ENCODE data around the gene ACOX2. TPM values are rescaled to one million over a fixed set of nuclear protein-coding genes. Genes with fewer than 3 reads are reported as not detected.

The ACOX2 gene
- total RNA-seq, 1 experiment from 2014 or later: 3.8 TPM

- DNase-seq (ENCODE audit: low spot score): no peak
Measured at GRCh38 chr3:58474348-58474911, 62.6 kb downstream of the ACOX2 start.

- DNase-seq (ENCODE audit: low spot score): no peak
Measured at GRCh38 chr3:58473275-58473674, 63.7 kb downstream of the ACOX2 start.

GRCh38 chr3:58471025-58471887 is 65.7 kb downstream of the ACOX2 start:
- DNase-seq (ENCODE audit: low spot score): peak; percentile 92

- DNase-seq (ENCODE audit: low spot score): no peak
Measured at GRCh38 chr3:58470363-58471024, 66.5 kb downstream of the ACOX2 start.

GRCh38 chr3:58469096-58469495 is 67.9 kb downstream of the ACOX2 start:
- DNase-seq (ENCODE audit: low spot score): no peak

GRCh38 chr3:58466899-58467563 is 70.0 kb downstream of the ACOX2 start:
- no peak for DNase-seq (ENCODE audit: low spot score)

GRCh38 chr3:58464866-58465265 is 72.1 kb downstream of the ACOX2 start:
- DNase-seq (ENCODE audit: low spot score): no peak

- no peak for DNase-seq (ENCODE audit: low spot score)
Measured at GRCh38 chr3:58463942-58464271, 73.1 kb downstream of the ACOX2 start.

GRCh38 chr3:58463181-58463941 is 73.6 kb downstream of the ACOX2 start:
- peak; percentile 69 for DNase-seq (ENCODE audit: low spot score)

GRCh38 chr3:58462829-58463180 is 74.2 kb downstream of the ACOX2 start:
- DNase-seq (ENCODE audit: low spot score): no peak

- no peak for DNase-seq (ENCODE audit: low spot score)
Measured at GRCh38 chr3:58459160-58459559, 77.8 kb downstream of the ACOX2 start.

Other genes with a start within 250 kb of the ACOX2 start
- 6.2 and 12.0 TPM in 2 replicates for gene RPP14, start 230.9 kb downstream of the ACOX2 start, total RNA-seq (2014; rRNA removed; shearing (Covaris generic))
- 7.1 and 24.6 TPM in 2 replicates for gene HTD2, start 230.7 kb downstream of the ACOX2 start, total RNA-seq (2014; rRNA removed; shearing (Covaris generic))
- 41.7 and 48.8 TPM in 2 replicates for gene PXK, start 204.3 kb downstream of the ACOX2 start, total RNA-seq (2014; rRNA removed; shearing (Covaris generic))
- 172 and 193 TPM in 2 replicates for gene PDHB, start 103.4 kb downstream of the ACOX2 start, total RNA-seq (2014; rRNA removed; shearing (Covaris generic))
- 7.9 and 11.1 TPM in 2 replicates for gene KCTD6, start 45.1 kb downstream of the ACOX2 start, total RNA-seq (2014; rRNA removed; shearing (Covaris generic))
- gene FAM107A, start 40.2 kb upstream of the ACOX2 start, total RNA-seq (2014; rRNA removed; shearing (Covaris generic)): not detected in 2 replicates
- gene FAM3D, start 129.6 kb upstream of the ACOX2 start, total RNA-seq (2014; rRNA removed; shearing (Covaris generic)): 0.17 TPM in 1 of 2 replicates, not detected in the other

Measured in H4 (cell line).